Measurements from ENCODE around the gene IBA57. TPM values are rescaled to one million over a fixed set of nuclear protein-coding genes. Genes with fewer than 3 reads are reported as not detected.
A peak's percentile ranks its signal among the peaks of the same experiment; 100 is the strongest.

Gene IBA57
- total RNA-seq, 2 donors from 2014 or later = 16.3 to 18.2 TPM

- Mint-ChIP-seq H3K27me3 (peaks cover 19% of the 10 kb centered on the region), H3K27ac (peak within 1 kb of the TSS; percentile 94), H3K4me1 (peaks cover 20% of the 10 kb centered on the region), H3K36me3 (ENCODE audit: low read depth) (no peaks in the 10 kb centered on the region), H3K4me3 (peak within 1 kb of the TSS; percentile 96)
- no peaks in the 10 kb centered on the region for H3K9me3 ChIP-seq (ENCODE audit: control insufficient read depth, low read length, poor library complexity, severe bottlenecking)
- ATAC-seq = peak; percentile 93
- DNase-seq = peak; percentile 99 to 100 (median 100)
These were observed 25.5 kb upstream of the IBA57 start, which contains the start of gene GUK1 for GRCh38 chr1:228139931-228140723. TSS of gene GUK1 (plus strand) at chr1:228140279. CDS start at chr1:228140303, 24 bp downstream.

DNA sequence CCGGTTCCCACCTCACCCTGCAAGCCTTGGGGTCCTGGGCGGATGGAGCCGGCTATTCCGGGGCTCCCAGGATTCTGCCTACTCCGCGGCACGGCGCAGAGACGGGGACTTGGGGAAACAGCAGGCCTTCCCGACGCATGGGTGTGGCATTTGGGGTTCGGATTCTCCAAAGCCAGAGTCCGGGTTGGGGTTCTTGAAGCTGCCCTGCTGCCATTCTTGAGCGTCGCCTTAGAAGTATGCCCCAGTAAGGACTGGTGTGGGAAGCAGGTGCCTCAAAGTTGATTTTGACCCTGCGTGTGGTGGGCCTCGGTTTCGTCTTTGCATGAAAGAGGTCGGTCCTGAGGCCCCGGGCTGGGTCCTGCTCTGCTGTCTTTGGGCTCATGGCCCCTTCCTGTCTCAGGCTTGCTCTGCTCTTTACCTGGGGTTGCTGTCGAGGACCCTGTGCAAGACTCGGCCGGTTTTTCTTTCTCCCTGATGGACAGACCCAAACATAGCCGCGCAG is 24.8 kb upstream of the IBA57 start:
- no peaks in the 10 kb centered on the region for H3K9me3 ChIP-seq (ENCODE audit: control insufficient read depth, low read length, poor library complexity, severe bottlenecking)
- ATAC-seq (no peak), DNase-seq (no peak)
- Mint-ChIP-seq H3K27ac (peak overlapping the region; percentile 94), H3K4me3 (peak overlapping the region; percentile 96), H3K36me3 (ENCODE audit: low read depth) (no peaks in the 10 kb centered on the region), H3K27me3 (peaks cover 17% of the 10 kb centered on the region), H3K4me1 (peaks cover 20% of the 10 kb centered on the region)

- Mint-ChIP-seq H3K4me1 (peaks cover 20% of the 10 kb centered on the region), H3K36me3 (ENCODE audit: low read depth) (no peaks in the 10 kb centered on the region), H3K4me3 (peak overlapping the region; percentile 96), H3K27ac (peak overlapping the region; percentile 94), H3K27me3 (peaks cover 10% of the 10 kb centered on the region)
- ATAC-seq (no peak), DNase-seq (no peak)
- H3K9me3 ChIP-seq (ENCODE audit: control insufficient read depth, low read length, poor library complexity, severe bottlenecking) = no peaks in the 10 kb centered on the region
These were observed 24.2 kb upstream of the IBA57 start for GRCh38 chr1:228141226-228142044.

GRCh38 chr1:228142155-228142691 is 23.4 kb upstream of the IBA57 start:
- H3K4me1 Mint-ChIP-seq = peaks cover 20% of the 10 kb centered on the region
- H3K9me3 ChIP-seq (ENCODE audit: control insufficient read depth, low read length, poor library complexity, severe bottlenecking) = no peaks in the 10 kb centered on the region
- peak overlapping the region; percentile 96 for H3K4me3 Mint-ChIP-seq
- no peak for ATAC-seq
- no peak for DNase-seq
- H3K27ac Mint-ChIP-seq = peak overlapping the region; percentile 94
- no peaks in the 10 kb centered on the region for H3K36me3 Mint-ChIP-seq (ENCODE audit: low read depth)
- H3K27me3 Mint-ChIP-seq = peaks cover 3% of the 10 kb centered on the region

- H3K4me3 Mint-ChIP-seq = peak overlapping the region; percentile 96
- peaks cover 20% of the 10 kb centered on the region for H3K4me1 Mint-ChIP-seq
- H3K36me3 Mint-ChIP-seq (ENCODE audit: low read depth) = no peaks in the 10 kb centered on the region
- peak overlapping the region; percentile 94 for H3K27ac Mint-ChIP-seq
- no peaks in the 10 kb centered on the region for H3K27me3 Mint-ChIP-seq
- no peaks in the 10 kb centered on the region for H3K9me3 ChIP-seq (ENCODE audit: control insufficient read depth, low read length, poor library complexity, severe bottlenecking)
- no peak for ATAC-seq
- no peak for DNase-seq
These were observed 22.9 kb upstream of the IBA57 start for GRCh38 chr1:228142701-228143136.

GRCh38 chr1:228143480-228144192 is 22.0 kb upstream of the IBA57 start:
- peaks cover 20% of the 10 kb centered on the region for H3K4me1 Mint-ChIP-seq
- DNase-seq (no peak), ATAC-seq (no peak)
- peak overlapping the region; percentile 94 for H3K27ac Mint-ChIP-seq
- no peaks in the 10 kb centered on the region for H3K27me3 Mint-ChIP-seq
- no peaks in the 10 kb centered on the region for H3K9me3 ChIP-seq (ENCODE audit: control insufficient read depth, low read length, poor library complexity, severe bottlenecking)
- peak overlapping the region; percentile 96 for H3K4me3 Mint-ChIP-seq
- H3K36me3 Mint-ChIP-seq (ENCODE audit: low read depth) = no peaks in the 10 kb centered on the region

GRCh38 chr1:228144193-228144992 is 21.2 kb upstream of the IBA57 start:
- peaks cover 20% of the 10 kb centered on the region for H3K4me1 Mint-ChIP-seq
- no peaks in the 10 kb centered on the region for H3K9me3 ChIP-seq (ENCODE audit: control insufficient read depth, low read length, poor library complexity, severe bottlenecking)
- no peaks in the 10 kb centered on the region for H3K36me3 Mint-ChIP-seq (ENCODE audit: low read depth)
- no peak for ATAC-seq
- H3K4me3 Mint-ChIP-seq = peak overlapping the region; percentile 7
- no peaks in the 10 kb centered on the region for H3K27me3 Mint-ChIP-seq
- H3K27ac Mint-ChIP-seq = peak overlapping the region; percentile 61
- no peak for DNase-seq

DNA sequence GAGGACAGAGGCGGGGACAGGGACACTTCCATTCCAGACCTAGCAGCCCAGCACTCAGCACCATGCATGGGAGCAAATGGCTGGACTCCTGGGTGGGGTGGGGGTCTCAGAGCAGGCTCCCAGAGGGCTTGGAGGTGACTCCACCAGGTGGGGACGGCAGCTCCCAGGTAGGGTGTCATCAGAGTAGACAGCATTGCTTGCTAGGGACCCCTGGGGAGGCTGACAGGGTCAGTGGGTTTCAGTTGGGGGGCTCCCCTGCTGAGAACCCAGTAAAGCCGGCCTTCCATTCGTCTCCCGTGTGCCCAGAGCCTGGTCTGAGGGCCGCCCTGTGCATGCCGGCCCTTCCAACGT is 20.6 kb upstream of the IBA57 start:
- H3K27me3 Mint-ChIP-seq = no peaks in the 10 kb centered on the region
- no peaks in the 10 kb centered on the region for H3K36me3 Mint-ChIP-seq (ENCODE audit: low read depth)
- ATAC-seq = no peak
- H3K27ac Mint-ChIP-seq = no peak overlapping the region
- peaks cover 20% of the 10 kb centered on the region for H3K4me1 Mint-ChIP-seq
- no peaks in the 10 kb centered on the region for H3K9me3 ChIP-seq (ENCODE audit: control insufficient read depth, low read length, poor library complexity, severe bottlenecking)
- no peak for DNase-seq
- H3K4me3 Mint-ChIP-seq = no peak overlapping the region

GRCh38 chr1:228145463-228146416 is 19.9 kb upstream of the IBA57 start:
- peaks cover 20% of the 10 kb centered on the region for H3K4me1 Mint-ChIP-seq
- H3K9me3 ChIP-seq (ENCODE audit: control insufficient read depth, low read length, poor library complexity, severe bottlenecking) = no peaks in the 10 kb centered on the region
- H3K36me3 Mint-ChIP-seq (ENCODE audit: low read depth) = no peaks in the 10 kb centered on the region
- H3K4me3 Mint-ChIP-seq = no peak overlapping the region
- no peaks in the 10 kb centered on the region for H3K27me3 Mint-ChIP-seq
- DNase-seq = no peak
- no peak overlapping the region for H3K27ac Mint-ChIP-seq
- ATAC-seq = no peak

GRCh38 chr1:228146417-228147150 is 19.0 kb upstream of the IBA57 start:
- ATAC-seq = no peak
- H3K27me3 Mint-ChIP-seq = no peaks in the 10 kb centered on the region
- H3K9me3 ChIP-seq (ENCODE audit: control insufficient read depth, low read length, poor library complexity, severe bottlenecking) = no peaks in the 10 kb centered on the region
- H3K4me1 Mint-ChIP-seq = peaks cover 22% of the 10 kb centered on the region
- DNase-seq = no peak
- no peak overlapping the region for H3K4me3 Mint-ChIP-seq
- no peaks in the 10 kb centered on the region for H3K36me3 Mint-ChIP-seq (ENCODE audit: low read depth)
- H3K27ac Mint-ChIP-seq = no peak overlapping the region

- Mint-ChIP-seq H3K4me3 (no peak overlapping the region), H3K4me1 (peaks cover 22% of the 10 kb centered on the region), H3K27me3 (no peaks in the 10 kb centered on the region), H3K27ac (no peak overlapping the region), H3K36me3 (ENCODE audit: low read depth) (no peaks in the 10 kb centered on the region)
- DNase-seq (no peak), ATAC-seq (no peak)
- no peaks in the 10 kb centered on the region for H3K9me3 ChIP-seq (ENCODE audit: control insufficient read depth, low read length, poor library complexity, severe bottlenecking)
These were observed 18.4 kb upstream of the IBA57 start for GRCh38 chr1:228147151-228147693.
